K562 (cell line): ENCODE results near the gene SCAMP2. TPM values are rescaled to one million over a fixed set of nuclear protein-coding genes. Genes with fewer than 3 reads are reported as not detected.

Experiments
- CTBP1 ChIP-seq: fragments of 450-650 bp; IDR thresholded peaks from 2 replicates; pipeline ENCODE4 v1.6.1; 2016; ENCODE audit warnings: borderline replicate concordance
- ELF2 ChIP-seq: fragments of 250-450 bp; sonication (Bioruptor Pico); IDR thresholded peaks from 2 replicates; pipeline ENCODE4 v1.5.0; 2021; ENCODE audit warnings: mild to moderate bottlenecking
- FIP1L1 ChIP-seq: fragments of 200-400 bp; formaldehyde crosslinking; IDR thresholded peaks from 2 replicates; pipeline ENCODE4 v1.6.1; 2018; ENCODE audit warnings: mild to moderate bottlenecking, low read depth, low read length; ENCODE audit not compliant: poor library complexity, severe bottlenecking
- TARDBP ChIP-seq: fragments of 450-650 bp; IDR thresholded peaks from 2 replicates; pipeline ENCODE4 v1.6.1; 2016
- TEAD4 ChIP-seq, 2 experiments: sonication (generic) in 1 of 2; formaldehyde crosslinking in 1 of 2; IDR thresholded peaks; 2 replicates each; pipeline versions ENCODE4 v1.6.1 to v1.8.0; 2012 to 2022; ENCODE audit warnings: borderline replicate concordance in 1 of 2, inconsistent platforms in 1 of 2, low read length in 1 of 2, mild to moderate bottlenecking in 1 of 2, missing genetic modification reagents in 1 of 2
- ZFX ChIP-seq: sonication (generic); formaldehyde crosslinking; IDR thresholded peaks from 2 replicates; pipeline ENCODE4 v1.8.0; 2022; ENCODE audit warnings: mild to moderate bottlenecking, missing genetic modification reagents, moderate library complexity
- polyA plus RNA-seq, 8 experiments: library from polyadenylated mRNA; depleted of rRNA in 4 of 8; stranded (reverse) in 5 of 8; unstranded in 3 of 8; fragments of >200 nt; fragmentation: Nextera tagmentation in 2 of 8; fragmentation: Illumina TruSeq in 1 of 8; extraction: Ambion mirVana in 2 of 8; extraction: Trizol in 1 of 8; gene quantifications; 2 replicates each; pipeline versions ENCODE4 v1.2.1 to v1.2.3, GENCODE V29; 2011 to 2014; ENCODE audit warnings: inconsistent platforms in 1 of 8, missing spikeins in 1 of 8
- total RNA-seq, 7 experiments: library from RNA; depleted of rRNA in 6 of 7; stranded (reverse); fragments of >200 nt in 6 of 7; fragmentation: Illumina TruSeq in 2 of 7; extraction: Trizol in 2 of 7; gene quantifications; 2 replicates each; pipeline versions ENCODE4 v1.2.1 to v1.2.3, GENCODE V29; 2011 to 2021; ENCODE audit warnings: low replicate concordance in 1 of 7
- TF ChIP-seq, protein P1 (sequence below): fragments of 200-800 bp; sonication (Bioruptor generic); IDR thresholded peaks from 2 replicates; pipeline ENCODE4 v1.6.1; 2017; ENCODE audit warnings: missing genetic modification characterization, missing compliant biosample characterization
- TF ChIP-seq, protein P2 (sequence below): fragments of 250-450 bp; sonication (Bioruptor Pico); IDR thresholded peaks from 2 replicates; pipeline ENCODE4 v1.4.0; 2020; ENCODE audit warnings: mild to moderate bottlenecking
- TF ChIP-seq, protein P3 (sequence below), 2 experiments: fragments of 450-650 bp in 1 of 2; sonication (generic) in 1 of 2; formaldehyde crosslinking in 1 of 2; IDR thresholded peaks; 2 replicates each; pipeline versions ENCODE4 v1.7.1 to v1.9.0; 2016 to 2022; ENCODE audit warnings: inconsistent platforms in 1 of 2, mild to moderate bottlenecking in 1 of 2, missing genetic modification reagents in 1 of 2
- TF ChIP-seq, protein P4 (sequence below): fragments of 250-450 bp; sonication (Bioruptor Pico); IDR thresholded peaks from 2 replicates; pipeline ENCODE4 v1.4.0; 2020

Gene SCAMP2
- total and polyA plus RNA-seq, 9 of the 15 experiments (the other 6 are each of a cell fraction or from before 2014, with no cell fraction given) = 5.9 to 61.1 (median 20.1) TPM

DNA sequence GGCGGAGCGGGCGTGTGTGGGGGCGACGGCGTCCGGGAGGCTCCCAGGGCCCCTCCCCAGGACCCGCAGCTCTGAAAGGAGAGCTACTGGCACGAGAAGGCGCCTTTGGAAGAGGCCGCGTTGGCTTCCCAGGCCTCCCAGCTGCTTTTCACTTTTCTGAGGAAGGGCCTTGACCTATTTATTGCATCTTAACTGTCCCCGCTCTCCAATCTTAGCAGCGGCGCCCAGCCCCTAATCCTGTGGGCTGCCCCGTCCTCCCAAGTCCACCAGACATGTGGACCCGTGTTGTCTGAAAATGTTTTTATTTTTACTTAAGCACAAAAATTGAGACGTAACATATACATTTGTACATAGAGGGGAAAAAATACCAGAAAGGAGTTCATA, 29.7 kb downstream of the SCAMP2 start (continued):
- TF ChIP-seq, protein P1, sequence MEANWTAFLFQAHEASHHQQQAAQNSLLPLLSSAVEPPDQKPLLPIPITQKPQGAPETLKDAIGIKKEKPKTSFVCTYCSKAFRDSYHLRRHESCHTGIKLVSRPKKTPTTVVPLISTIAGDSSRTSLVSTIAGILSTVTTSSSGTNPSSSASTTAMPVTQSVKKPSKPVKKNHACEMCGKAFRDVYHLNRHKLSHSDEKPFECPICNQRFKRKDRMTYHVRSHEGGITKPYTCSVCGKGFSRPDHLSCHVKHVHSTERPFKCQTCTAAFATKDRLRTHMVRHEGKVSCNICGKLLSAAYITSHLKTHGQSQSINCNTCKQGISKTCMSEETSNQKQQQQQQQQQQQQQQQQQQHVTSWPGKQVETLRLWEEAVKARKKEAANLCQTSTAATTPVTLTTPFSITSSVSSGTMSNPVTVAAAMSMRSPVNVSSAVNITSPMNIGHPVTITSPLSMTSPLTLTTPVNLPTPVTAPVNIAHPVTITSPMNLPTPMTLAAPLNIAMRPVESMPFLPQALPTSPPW (CRISPR knock-in tag) = peak; percentile 55
- TF ChIP-seq TEAD4 (IDR thresholded peaks at IDR 0.05; ENCODE audit: low read length) = peak; percentile 40; the same call in 1 of the 2 replicates
- TF ChIP-seq TEAD4 (CRISPR knock-in tag; IDR thresholded peaks at IDR 0.05; ENCODE audit: borderline replicate concordance) = no peak
- TF ChIP-seq, protein P2, sequence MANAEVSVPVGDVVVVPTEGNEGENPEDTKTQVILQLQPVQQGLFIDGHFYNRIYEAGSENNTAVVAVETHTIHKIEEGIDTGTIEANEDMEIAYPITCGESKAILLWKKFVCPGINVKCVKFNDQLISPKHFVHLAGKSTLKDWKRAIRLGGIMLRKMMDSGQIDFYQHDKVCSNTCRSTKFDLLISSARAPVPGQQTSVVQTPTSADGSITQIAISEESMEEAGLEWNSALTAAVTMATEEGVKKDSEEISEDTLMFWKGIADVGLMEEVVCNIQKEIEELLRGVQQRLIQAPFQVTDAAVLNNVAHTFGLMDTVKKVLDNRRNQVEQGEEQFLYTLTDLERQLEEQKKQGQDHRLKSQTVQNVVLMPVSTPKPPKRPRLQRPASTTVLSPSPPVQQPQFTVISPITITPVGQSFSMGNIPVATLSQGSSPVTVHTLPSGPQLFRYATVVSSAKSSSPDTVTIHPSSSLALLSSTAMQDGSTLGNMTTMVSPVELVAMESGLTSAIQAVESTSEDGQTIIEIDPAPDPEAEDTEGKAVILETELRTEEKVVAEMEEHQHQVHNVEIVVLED (CRISPR knock-in tag) = 0 out of 2 replicates have a peak, but pooled peaks have one; percentile 1
- peak; percentile 14 for TF ChIP-seq FIP1L1
- no peak for TF ChIP-seq CTBP1
- 0 out of 2 replicates have a peak, but pooled peaks have one; percentile 26 for TF ChIP-seq ELF2
- TF ChIP-seq, protein P3, sequence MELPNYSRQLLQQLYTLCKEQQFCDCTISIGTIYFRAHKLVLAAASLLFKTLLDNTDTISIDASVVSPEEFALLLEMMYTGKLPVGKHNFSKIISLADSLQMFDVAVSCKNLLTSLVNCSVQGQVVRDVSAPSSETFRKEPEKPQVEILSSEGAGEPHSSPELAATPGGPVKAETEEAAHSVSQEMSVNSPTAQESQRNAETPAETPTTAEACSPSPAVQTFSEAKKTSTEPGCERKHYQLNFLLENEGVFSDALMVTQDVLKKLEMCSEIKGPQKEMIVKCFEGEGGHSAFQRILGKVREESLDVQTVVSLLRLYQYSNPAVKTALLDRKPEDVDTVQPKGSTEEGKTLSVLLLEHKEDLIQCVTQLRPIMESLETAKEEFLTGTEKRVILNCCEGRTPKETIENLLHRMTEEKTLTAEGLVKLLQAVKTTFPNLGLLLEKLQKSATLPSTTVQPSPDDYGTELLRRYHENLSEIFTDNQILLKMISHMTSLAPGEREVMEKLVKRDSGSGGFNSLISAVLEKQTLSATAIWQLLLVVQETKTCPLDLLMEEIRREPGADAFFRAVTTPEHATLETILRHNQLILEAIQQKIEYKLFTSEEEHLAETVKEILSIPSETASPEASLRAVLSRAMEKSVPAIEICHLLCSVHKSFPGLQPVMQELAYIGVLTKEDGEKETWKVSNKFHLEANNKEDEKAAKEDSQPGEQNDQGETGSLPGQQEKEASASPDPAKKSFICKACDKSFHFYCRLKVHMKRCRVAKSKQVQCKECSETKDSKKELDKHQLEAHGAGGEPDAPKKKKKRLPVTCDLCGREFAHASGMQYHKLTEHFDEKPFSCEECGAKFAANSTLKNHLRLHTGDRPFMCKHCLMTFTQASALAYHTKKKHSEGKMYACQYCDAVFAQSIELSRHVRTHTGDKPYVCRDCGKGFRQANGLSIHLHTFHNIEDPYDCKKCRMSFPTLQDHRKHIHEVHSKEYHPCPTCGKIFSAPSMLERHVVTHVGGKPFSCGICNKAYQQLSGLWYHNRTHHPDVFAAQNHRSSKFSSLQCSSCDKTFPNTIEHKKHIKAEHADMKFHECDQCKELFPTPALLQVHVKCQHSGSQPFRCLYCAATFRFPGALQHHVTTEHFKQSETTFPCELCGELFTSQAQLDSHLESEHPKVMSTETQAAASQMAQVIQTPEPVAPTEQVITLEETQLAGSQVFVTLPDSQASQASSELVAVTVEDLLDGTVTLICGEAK (IDR thresholded peaks at IDR 0.05) = 0 out of 2 replicates have a peak, but pooled peaks have one; percentile 13
- TF ChIP-seq, protein P3 (CRISPR knock-in tag; IDR thresholded peaks at IDR 0.05) = no peak
- TF ChIP-seq ZFX (CRISPR knock-in tag) = peak; percentile 37
- TF ChIP-seq, protein P4, sequence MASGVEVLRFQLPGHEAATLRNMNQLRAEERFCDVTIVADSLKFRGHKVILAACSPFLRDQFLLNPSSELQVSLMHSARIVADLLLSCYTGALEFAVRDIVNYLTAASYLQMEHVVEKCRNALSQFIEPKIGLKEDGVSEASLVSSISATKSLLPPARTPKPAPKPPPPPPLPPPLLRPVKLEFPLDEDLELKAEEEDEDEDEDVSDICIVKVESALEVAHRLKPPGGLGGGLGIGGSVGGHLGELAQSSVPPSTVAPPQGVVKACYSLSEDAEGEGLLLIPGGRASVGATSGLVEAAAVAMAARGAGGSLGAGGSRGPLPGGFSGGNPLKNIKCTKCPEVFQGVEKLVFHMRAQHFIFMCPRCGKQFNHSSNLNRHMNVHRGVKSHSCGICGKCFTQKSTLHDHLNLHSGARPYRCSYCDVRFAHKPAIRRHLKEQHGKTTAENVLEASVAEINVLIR (CRISPR knock-in tag) = no peak
- TF ChIP-seq TARDBP = no peak
